Right lobe of liver (tissue), 6 donors: ENCODE data around the gene TM4SF5. TPM values are rescaled to one million over a fixed set of nuclear protein-coding genes. Genes with fewer than 3 reads are reported as not detected.

ENCODE experiments used
- ATAC-seq, 4 donors: fragments of 200-7000 bp; cut with Tn5 transposase; one replicate each; pipeline ENCODE4 v1.9.1; 2020; ENCODE audit warnings: mild to moderate bottlenecking in 4 of 4, moderate library complexity in 4 of 4
- DNase-seq, 3 donors: peaks; one replicate each; pipeline ENCODE4 v3.0.0-alpha.2; 2020
- H3K27ac ChIP-seq, 3 donors: fragments of 200-600 bp; one replicate each; pipeline ENCODE4 v1.8.0; 2022
- H3K27me3 ChIP-seq, 2 donors: fragments of 200-600 bp; one replicate each; pipeline ENCODE4 v1.8.0; 2022
- H3K36me3 ChIP-seq, 4 donors: fragments of 200-600 bp; sonication (generic) in 1 of 4; one replicate each; pipeline versions ENCODE4 v1.5.1 to v1.8.0; 2017 to 2022; ENCODE audit warnings: control low read depth in 1 of 4
- H3K4me1 ChIP-seq, 4 donors: fragments of 200-600 bp; sonication (generic) in 1 of 4; one replicate each; pipeline versions ENCODE4 v1.5.1 to v1.8.0; 2017 to 2022; ENCODE audit warnings: control low read depth in 1 of 4
- H3K4me3 ChIP-seq, 3 donors: fragments of 200-600 bp; one replicate each; pipeline ENCODE4 v1.8.0; 2022
- H3K9me3 ChIP-seq, 4 donors: fragments of 200-600 bp; sonication (generic) in 1 of 4; one replicate each; pipeline versions ENCODE4 v1.5.1 to v1.8.0; 2017 to 2022; ENCODE audit warnings: control low read depth in 1 of 4
- POLR2A ChIP-seq: fragments of 450-650 bp; IDR thresholded peaks from one replicate; pipeline ENCODE4 v1.6.1; 2017; ENCODE audit warnings: antibody characterized with exemption, mild to moderate bottlenecking
- WGBS: methylation state at CpG from one replicate; pipeline ENCODE4 v1.1.6; 2018; ENCODE audit warnings: low coverage, low lambda C conversion rate; ENCODE audit not compliant: insufficient coverage; ENCODE audit errors: missing lambda C conversion rate; 5-methylcytosine and 5-hydroxymethylcytosine counted together
- intact Hi-C, 2 donors: fragments of 100-400 bp; cut with DNase I; formaldehyde crosslinking; loops; one replicate each; pipeline versions ENCODE4 v1.11.2 to v1.14.1; 2022
- total RNA-seq, 6 experiments: library from RNA; depleted of rRNA in 2 of 6; stranded (reverse); fragments of >200 nt in 2 of 6; fragmentation: NEBNext Ultra II Directional in 3 of 6; extraction: Animal tissue kit (Norgen Biotek cat#: 25700) in 3 of 6; gene quantifications; one replicate each; pipeline versions ENCODE4 v1.1.0 to v1.2.4, GENCODE V29; 2016 to 2023
- TF ChIP-seq, protein P1 (sequence below), 4 donors: fragments of 200-600 bp in 3 of 4; fragments of 450-650 bp in 1 of 4; IDR thresholded peaks; one replicate each; pipeline versions ENCODE4 v1.5.1 to v1.8.0; 2016 to 2022; ENCODE audit warnings: antibody characterized with exemption in 4 of 4, mild to moderate bottlenecking in 2 of 4
- donor health status: DM: no; HTN: yes; CAD: no.
- donor health status: DM: no; HTN: no; CAD: no.
- donor health status: DM: no; HTN: no; CAD: no.
- donor health status: DM: no; HTN: yes; CAD: no.
- donor health status: DM: no; HTN: yes; CAD: no.

Gene TM4SF5
- total RNA-seq, 6 experiments from 2014 or later, result 67.1 to 215 (median 112) TPM

DNA sequence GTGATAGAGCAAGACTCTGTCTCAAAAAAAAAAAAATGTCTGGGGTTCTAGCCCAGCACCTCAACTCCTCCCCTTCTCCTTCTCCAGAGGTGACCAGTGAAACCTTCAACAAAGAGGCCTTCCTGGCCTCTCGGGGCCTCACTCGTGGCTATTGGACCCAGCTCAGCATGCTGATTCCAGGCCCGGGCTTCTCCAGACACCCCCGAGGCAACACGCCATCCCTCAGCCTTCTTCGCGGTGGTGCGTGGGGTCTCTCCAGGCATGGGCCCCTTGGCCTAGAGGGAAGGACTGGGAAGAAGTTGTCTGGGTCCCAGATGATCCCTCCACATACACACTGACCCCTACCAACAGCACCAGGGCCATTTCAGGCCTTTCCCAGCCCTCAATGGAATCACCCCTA, 28.5 kb upstream of the TM4SF5 start:
- no CpG with 5 or more reads among the region's 8 CpGs for WGBS
- Histone ChIP-seq H3K27ac (no peak overlapping the region), H3K9me3 (no peaks in the 10 kb centered on the region), H3K36me3 (no peaks in the 10 kb centered on the region), H3K4me1 (no peaks in the 10 kb centered on the region), H3K4me3 (no peak overlapping the region), H3K27me3 (no peaks in the 10 kb centered on the region)
- intact Hi-C loops, result no loop called here
- DNase-seq (no peak), ATAC-seq (no peak)
- TF ChIP-seq POLR2A, result no peak
- TF ChIP-seq, protein P1, sequence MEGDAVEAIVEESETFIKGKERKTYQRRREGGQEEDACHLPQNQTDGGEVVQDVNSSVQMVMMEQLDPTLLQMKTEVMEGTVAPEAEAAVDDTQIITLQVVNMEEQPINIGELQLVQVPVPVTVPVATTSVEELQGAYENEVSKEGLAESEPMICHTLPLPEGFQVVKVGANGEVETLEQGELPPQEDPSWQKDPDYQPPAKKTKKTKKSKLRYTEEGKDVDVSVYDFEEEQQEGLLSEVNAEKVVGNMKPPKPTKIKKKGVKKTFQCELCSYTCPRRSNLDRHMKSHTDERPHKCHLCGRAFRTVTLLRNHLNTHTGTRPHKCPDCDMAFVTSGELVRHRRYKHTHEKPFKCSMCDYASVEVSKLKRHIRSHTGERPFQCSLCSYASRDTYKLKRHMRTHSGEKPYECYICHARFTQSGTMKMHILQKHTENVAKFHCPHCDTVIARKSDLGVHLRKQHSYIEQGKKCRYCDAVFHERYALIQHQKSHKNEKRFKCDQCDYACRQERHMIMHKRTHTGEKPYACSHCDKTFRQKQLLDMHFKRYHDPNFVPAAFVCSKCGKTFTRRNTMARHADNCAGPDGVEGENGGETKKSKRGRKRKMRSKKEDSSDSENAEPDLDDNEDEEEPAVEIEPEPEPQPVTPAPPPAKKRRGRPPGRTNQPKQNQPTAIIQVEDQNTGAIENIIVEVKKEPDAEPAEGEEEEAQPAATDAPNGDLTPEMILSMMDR (IDR thresholded peaks at IDR 0.05), result no peak

DNA sequence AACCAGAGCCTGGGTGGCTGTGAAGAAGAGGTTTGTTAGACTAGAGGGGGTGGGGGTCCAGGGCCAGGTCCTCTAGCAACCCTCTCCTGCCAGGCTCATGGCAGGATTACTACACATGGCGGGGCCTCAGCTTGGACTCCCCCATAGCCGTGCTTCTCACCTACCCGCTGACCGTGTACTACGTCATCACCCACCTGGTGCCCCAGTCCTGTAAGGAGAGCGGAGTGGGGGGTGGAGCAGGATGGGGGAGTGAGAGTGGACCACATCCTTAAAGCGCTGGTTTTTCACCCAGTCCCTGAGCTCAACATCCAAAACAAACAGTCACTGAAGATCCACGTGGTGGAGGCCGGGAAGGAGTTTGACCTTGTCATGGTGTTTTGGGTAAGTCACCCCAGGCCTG, 27.8 kb upstream of the TM4SF5 start:
- DNase-seq (no peak), ATAC-seq (no peak)
- Histone ChIP-seq H3K4me1 (no peaks in the 10 kb centered on the region), H3K9me3 (no peaks in the 10 kb centered on the region), H3K4me3 (no peak overlapping the region), H3K36me3 (no peaks in the 10 kb centered on the region), H3K27me3 (no peaks in the 10 kb centered on the region), H3K27ac (no peak overlapping the region)
- 64% methylated on average over 4 of the region's 9 CpGs for WGBS
- TF ChIP-seq, protein P1 (IDR thresholded peaks at IDR 0.05), result no peak
- TF ChIP-seq POLR2A, result no peak
- intact Hi-C loops, result no loop called here

DNA sequence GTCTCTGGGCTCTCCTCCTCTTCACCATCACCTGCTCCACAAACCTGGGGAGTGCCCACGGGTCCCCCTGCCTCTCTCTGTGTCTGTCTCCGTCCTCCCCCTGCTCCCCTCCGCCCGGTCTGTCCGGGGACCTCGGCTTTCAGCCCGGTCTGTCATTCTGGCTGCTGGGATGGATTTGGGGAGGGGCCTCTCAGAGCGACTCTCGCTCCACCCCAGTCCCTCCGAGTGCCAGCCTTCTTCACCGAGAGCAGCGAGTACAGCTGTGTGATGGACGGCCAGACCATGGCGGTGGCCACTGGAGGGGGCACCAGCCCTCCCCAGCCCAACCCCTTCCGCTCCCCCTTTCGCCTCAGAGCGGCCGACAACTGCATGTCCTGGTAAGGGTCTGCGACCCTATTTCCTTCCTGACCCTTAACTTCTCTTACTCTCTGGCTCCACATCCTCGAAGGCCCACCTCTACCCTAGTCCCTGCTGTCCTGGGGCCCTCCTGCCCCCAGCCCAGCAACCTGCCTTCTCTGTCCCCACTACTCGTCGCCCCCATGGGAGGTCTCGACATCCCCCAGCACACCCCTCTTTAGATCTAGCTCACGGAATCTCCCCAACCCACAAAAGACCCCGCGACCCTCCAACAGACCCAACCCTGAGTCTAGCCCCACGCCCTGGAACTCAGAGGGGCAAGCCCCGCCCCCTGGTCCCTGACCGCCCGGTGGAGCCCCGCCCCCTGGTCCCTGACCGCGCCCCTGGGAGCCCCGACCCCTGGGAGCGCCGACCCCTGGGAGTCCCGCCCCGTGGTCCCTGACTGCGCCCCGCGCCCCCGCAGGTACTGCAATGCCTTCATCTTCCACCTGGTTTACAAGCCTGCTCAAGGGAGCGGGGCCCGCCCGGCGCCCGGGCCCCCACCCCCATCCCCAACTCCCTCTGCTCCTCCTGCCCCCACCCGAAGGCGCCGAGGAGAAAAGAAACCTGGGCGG, 26.4 kb upstream of the TM4SF5 start:
- no peak overlapping the region for H3K27ac ChIP-seq
- no peaks in the 10 kb centered on the region for H3K9me3 ChIP-seq
- no peaks in the 10 kb centered on the region for H3K36me3 ChIP-seq
- intact Hi-C loops, result no loop called here
- no peak for ATAC-seq
- no peaks in the 10 kb centered on the region for H3K27me3 ChIP-seq
- TF ChIP-seq POLR2A, result no peak
- TF ChIP-seq, protein P1 (IDR thresholded peaks at IDR 0.05), result no peak
- H3K4me1 ChIP-seq, result no peaks in the 10 kb centered on the region
- H3K4me3 ChIP-seq, result no peak overlapping the region
- WGBS, result 36% methylated on average over 22 of the region's 51 CpGs
- peak in 1 of 3 donors; percentile 55 for DNase-seq

DNA sequence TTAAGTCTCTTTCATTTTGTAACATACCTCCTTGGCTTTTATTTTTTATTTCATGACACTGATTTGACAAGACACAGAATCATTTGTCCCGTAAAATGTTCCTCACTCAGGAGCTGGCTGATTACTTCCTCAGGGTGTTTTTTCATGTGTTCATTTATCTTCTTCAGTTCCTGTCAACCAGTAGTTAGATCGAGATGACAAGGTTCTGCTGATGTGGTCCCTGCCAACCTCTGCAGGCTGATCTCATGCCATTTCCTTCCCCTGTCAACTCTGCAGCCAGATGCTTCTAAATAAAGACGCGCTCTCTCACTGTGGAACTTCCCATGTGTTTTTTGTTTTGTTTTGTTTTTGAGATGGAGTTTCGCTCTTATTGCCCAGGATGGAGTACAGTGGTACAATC, 23.8 kb upstream of the TM4SF5 start:
- WGBS, result 31% methylated on average over 5 of the region's 5 CpGs
- H3K36me3 ChIP-seq, result no peaks in the 10 kb centered on the region
- intact Hi-C loops, result no loop called here
- DNase-seq, result peak in 1 of 3 donors; percentile 28
- H3K4me3 ChIP-seq, result no peak overlapping the region
- ATAC-seq, result peak; percentile 47 to 72 (median 61)
- peak; percentile 31 for TF ChIP-seq POLR2A
- TF ChIP-seq, protein P1 (IDR thresholded peaks at IDR 0.05), result no peak
- H3K4me1 ChIP-seq, result peaks cover 0 to 6% (median 0%) of the 10 kb centered on the region in 4 donors
- no peaks in the 10 kb centered on the region for H3K9me3 ChIP-seq
- H3K27ac ChIP-seq, result peak overlapping the region in 2 of 3 donors; percentile 11 to 21
- no peaks in the 10 kb centered on the region for H3K27me3 ChIP-seq
